ENCODE results near the gene NANOGP8. TPM values are rescaled to one million over a fixed set of nuclear protein-coding genes. Genes with fewer than 3 reads are reported as not detected.

Gene NANOGP8
- total RNA-seq, 2 experiments from 2014 or later = not detected

GRCh38 chr15:35107561-35107960 lies 22.5 kb upstream of the NANOGP8 start:
- Histone ChIP-seq H4K20me1 (ENCODE audit: insufficient read depth, low read length) (no peaks in the 10 kb centered on the region), H3K36me3 (ENCODE audit: insufficient read depth, low read length) (no peaks in the 10 kb centered on the region), H3K4me1 (ENCODE audit: insufficient read depth, low read length, poor library complexity, severe bottlenecking) (no peaks in the 10 kb centered on the region), H3K79me2 (ENCODE audit: insufficient read depth, low read depth, low read length) (no peaks in the 10 kb centered on the region), H3K4me3 (ENCODE audit: low read depth, low read length, poor library complexity, severe bottlenecking) (no peak overlapping the region), H3K27ac (ENCODE audit: low read depth, low read length, poor library complexity, severe bottlenecking) (no peak overlapping the region), H2AFZ (ENCODE audit: low read length) (no peak overlapping the region), H3K9me3 (ENCODE audit: low read length) (no peaks in the 10 kb centered on the region), H3K9me2 (ENCODE audit: insufficient read depth, low read length) (no peaks in the 10 kb centered on the region), H3K4me2 (ENCODE audit: low read length) (no peak overlapping the region)
- no peak for DNase-seq (ENCODE audit: low spot score)
- POLR2A ChIA-PET = no interaction called here
- intact Hi-C loops (cut with micrococcal nuclease; ENCODE audit: unreplicated experiment) = no loop called here
- CTCF ChIA-PET (ENCODE audit: unreplicated experiment) = no interaction called here
- BruUV-seq (replicated peaks) = no TSS peak
- TF ChIP-seq EZH2phosphoT487 (IDR thresholded peaks at IDR 0.05; ENCODE audit: borderline replicate concordance, low read depth, low read length) = no peak
- TF ChIP-seq CTCF (conservative IDR thresholded peaks at IDR 0.05; ENCODE audit: low read length) = no peak

DNA sequence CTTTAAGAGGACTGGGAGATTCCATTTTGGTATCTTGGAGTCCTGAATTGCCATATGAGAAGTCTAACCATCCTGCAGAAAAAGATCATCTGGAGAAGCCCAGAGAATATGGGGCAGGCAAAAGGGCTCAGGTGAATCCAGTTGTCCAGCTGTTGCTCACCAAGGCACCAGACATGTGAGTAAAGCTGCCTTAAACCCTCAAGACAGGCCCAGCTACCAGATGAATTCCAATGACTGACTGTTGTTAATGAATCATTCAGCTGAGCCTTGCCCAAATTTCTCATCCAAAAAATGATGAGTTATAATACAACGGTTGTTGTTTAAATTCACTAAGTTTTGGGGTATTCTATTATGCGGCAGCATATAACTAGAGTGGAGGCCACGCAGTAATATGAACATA lies 22.0 kb upstream of the NANOGP8 start:
- intact Hi-C loops (cut with micrococcal nuclease; ENCODE audit: unreplicated experiment) = no loop called here
- no peak for DNase-seq (ENCODE audit: low spot score)
- H3K9me3 ChIP-seq (ENCODE audit: low read length) = no peaks in the 10 kb centered on the region
- H3K4me1 ChIP-seq (ENCODE audit: insufficient read depth, low read length, poor library complexity, severe bottlenecking) = no peaks in the 10 kb centered on the region
- H3K4me3 ChIP-seq (ENCODE audit: low read depth, low read length, poor library complexity, severe bottlenecking) = no peak overlapping the region
- no peak overlapping the region for H3K27ac ChIP-seq (ENCODE audit: low read depth, low read length, poor library complexity, severe bottlenecking)
- H3K36me3 ChIP-seq (ENCODE audit: insufficient read depth, low read length) = no peaks in the 10 kb centered on the region
- no peak for TF ChIP-seq CTCF (conservative IDR thresholded peaks at IDR 0.05; ENCODE audit: low read length)
- TF ChIP-seq EZH2phosphoT487 (IDR thresholded peaks at IDR 0.05; ENCODE audit: borderline replicate concordance, low read depth, low read length) = no peak
- no peaks in the 10 kb centered on the region for H3K79me2 ChIP-seq (ENCODE audit: insufficient read depth, low read depth, low read length)
- CTCF ChIA-PET (ENCODE audit: unreplicated experiment) = no interaction called here
- POLR2A ChIA-PET = no interaction called here
- BruUV-seq (replicated peaks) = no TSS peak
- no peak overlapping the region for H2AFZ ChIP-seq (ENCODE audit: low read length)
- no peaks in the 10 kb centered on the region for H3K9me2 ChIP-seq (ENCODE audit: insufficient read depth, low read length)
- no peak overlapping the region for H3K4me2 ChIP-seq (ENCODE audit: low read length)
- H4K20me1 ChIP-seq (ENCODE audit: insufficient read depth, low read length) = no peaks in the 10 kb centered on the region

- TF ChIP-seq CTCF (conservative IDR thresholded peaks at IDR 0.05; ENCODE audit: low read length) (no peak), EZH2phosphoT487 (IDR thresholded peaks at IDR 0.05; ENCODE audit: borderline replicate concordance, low read depth, low read length) (no peak)
Observed at GRCh38 chr15:35104526-35105147, 19.5 kb upstream of the NANOGP8 start.

More at GRCh38 chr15:35104526-35105147, 19.5 kb upstream of the NANOGP8 start:
- Histone ChIP-seq H3K4me2 (ENCODE audit: low read length) (no peak overlapping the region), H4K20me1 (ENCODE audit: insufficient read depth, low read length) (no peaks in the 10 kb centered on the region), H3K27ac (ENCODE audit: low read depth, low read length, poor library complexity, severe bottlenecking) (no peak overlapping the region), H2AFZ (ENCODE audit: low read length) (no peak overlapping the region), H3K9me3 (ENCODE audit: low read length) (no peaks in the 10 kb centered on the region), H3K9me2 (ENCODE audit: insufficient read depth, low read length) (no peaks in the 10 kb centered on the region), H3K4me3 (ENCODE audit: low read depth, low read length, poor library complexity, severe bottlenecking) (no peak overlapping the region), H3K36me3 (ENCODE audit: insufficient read depth, low read length) (no peaks in the 10 kb centered on the region), H3K79me2 (ENCODE audit: insufficient read depth, low read depth, low read length) (no peaks in the 10 kb centered on the region), H3K4me1 (ENCODE audit: insufficient read depth, low read length, poor library complexity, severe bottlenecking) (no peaks in the 10 kb centered on the region)
- no TSS peak for BruUV-seq (replicated peaks)
- ChIA-PET POLR2A (interaction anchor here (0.6 kb wide), 2 partner anchors 46 to 1439 kb away, joined by 3 to 4 read pairs; no protein-coding TSS in a partner anchor), CTCF (ENCODE audit: unreplicated experiment) (no interaction called here)
- intact Hi-C loops (cut with micrococcal nuclease; ENCODE audit: unreplicated experiment) = no loop called here
- DNase-seq (ENCODE audit: low spot score) = no peak

Data from OCI-LY7 (cell line).